ENCODE data around the gene RCCD1.

DNA sequence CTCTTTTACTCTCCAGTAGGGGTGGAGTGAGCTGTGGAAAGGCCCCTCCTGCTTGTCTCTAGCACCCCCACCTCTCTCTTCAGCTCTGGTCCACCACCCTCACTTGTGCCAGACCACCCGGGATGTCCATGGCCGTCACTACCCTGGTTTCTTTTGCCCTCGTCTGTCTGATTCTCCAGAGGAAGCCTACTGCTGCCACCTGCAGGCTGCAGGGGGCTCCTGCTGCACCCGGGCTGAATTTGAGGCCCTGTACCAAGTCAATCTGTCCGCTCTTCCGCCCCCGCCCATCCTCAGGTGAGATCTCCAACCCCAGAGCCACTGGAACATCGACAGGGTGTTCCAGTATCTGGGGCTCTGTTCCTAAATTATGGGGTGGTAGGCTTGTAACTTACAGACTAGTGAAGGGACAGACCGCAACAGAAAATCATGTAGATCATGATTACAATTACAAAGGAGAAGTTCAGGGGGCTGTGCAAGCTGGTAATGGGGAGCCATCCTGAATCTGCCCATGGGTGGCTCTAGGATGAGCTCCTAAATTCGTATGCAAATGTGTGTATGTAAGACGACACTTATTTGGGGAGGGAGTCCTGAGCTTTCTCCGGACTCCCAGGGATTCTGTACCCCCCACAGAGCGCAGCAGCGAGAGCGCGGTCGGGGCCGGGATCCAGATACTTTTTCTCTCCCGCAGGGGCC is 20.3 kb upstream of the RCCD1 start:
- TF ChIP-seq, protein P1, sequence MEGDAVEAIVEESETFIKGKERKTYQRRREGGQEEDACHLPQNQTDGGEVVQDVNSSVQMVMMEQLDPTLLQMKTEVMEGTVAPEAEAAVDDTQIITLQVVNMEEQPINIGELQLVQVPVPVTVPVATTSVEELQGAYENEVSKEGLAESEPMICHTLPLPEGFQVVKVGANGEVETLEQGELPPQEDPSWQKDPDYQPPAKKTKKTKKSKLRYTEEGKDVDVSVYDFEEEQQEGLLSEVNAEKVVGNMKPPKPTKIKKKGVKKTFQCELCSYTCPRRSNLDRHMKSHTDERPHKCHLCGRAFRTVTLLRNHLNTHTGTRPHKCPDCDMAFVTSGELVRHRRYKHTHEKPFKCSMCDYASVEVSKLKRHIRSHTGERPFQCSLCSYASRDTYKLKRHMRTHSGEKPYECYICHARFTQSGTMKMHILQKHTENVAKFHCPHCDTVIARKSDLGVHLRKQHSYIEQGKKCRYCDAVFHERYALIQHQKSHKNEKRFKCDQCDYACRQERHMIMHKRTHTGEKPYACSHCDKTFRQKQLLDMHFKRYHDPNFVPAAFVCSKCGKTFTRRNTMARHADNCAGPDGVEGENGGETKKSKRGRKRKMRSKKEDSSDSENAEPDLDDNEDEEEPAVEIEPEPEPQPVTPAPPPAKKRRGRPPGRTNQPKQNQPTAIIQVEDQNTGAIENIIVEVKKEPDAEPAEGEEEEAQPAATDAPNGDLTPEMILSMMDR (IDR thresholded peaks at IDR 0.05; ENCODE audit: low read depth, low read length, poor library complexity, severe bottlenecking): peak; percentile 97
- TF ChIP-seq EZH2phosphoT487 (IDR thresholded peaks at IDR 0.05; ENCODE audit: borderline replicate concordance, low read length): no peak

Data from DOHH2 (cell line).